Left colon (tissue), 2 donors: ENCODE results near the gene PER2. TPM values are rescaled to one million over a fixed set of nuclear protein-coding genes. Genes with fewer than 3 reads are reported as not detected.

Experiments used
- ATAC-seq: fragments of 200-7000 bp; cut with Tn5 transposase; one replicate; pipeline ENCODE4 v1.9.1; 2020; ENCODE audit warnings: mild to moderate bottlenecking, moderate library complexity
- DNase-seq, 2 donors: peaks; one replicate each; pipeline ENCODE4 v3.0.0-alpha.2; 2020
- intact Hi-C, 2 donors: fragments of 100-400 bp; cut with DNase I in 1 of 2; cut with micrococcal nuclease in 1 of 2; formaldehyde crosslinking; loops; one replicate each; pipeline versions ENCODE4 v1.11.2 to v1.14.0; 2022; cut with DNase I, micrococcal nuclease
- total RNA-seq, 2 donors: library from RNA; stranded (reverse); fragmentation: NEBNext Ultra II Directional; extraction: Animal tissue kit (Norgen Biotek cat#: 25700); gene quantifications; one replicate each; pipeline ENCODE4 v1.2.1, GENCODE V29; 2021
- donor health status: DM: no; HTN: no; CAD: no.
- donor health status: DM: yes; HTN: yes; CAD: no.

Gene PER2
- total RNA-seq, 2 donors from 2014 or later = 16.9 to 35.4 TPM

GRCh38 chr2:238259061-238260020 is 29.1 kb downstream of the PER2 start:
- ATAC-seq (peak; percentile 33), DNase-seq (no peak)
- intact Hi-C loops = loop anchor here in 1 of 2 donors (10.0 kb wide), 2 partner anchors 95 to 405 kb away; partner anchors contain the start of gene RAMP1

GRCh38 chr2:238257786-238258700 is 30.4 kb downstream of the PER2 start:
- DNase-seq (no peak), ATAC-seq (no peak)
- intact Hi-C loops = no loop called here

- DNase-seq (peak; percentile 85 to 91), ATAC-seq (peak; percentile 94)
- intact Hi-C loops = no loop called here
Measured at GRCh38 chr2:238256594-238257104, 31.8 kb downstream of the PER2 start.

GRCh38 chr2:238256111-238256510 is 32.3 kb downstream of the PER2 start:
- DNase-seq (no peak), ATAC-seq (no peak)
- intact Hi-C loops = no loop called here

GRCh38 chr2:238255636-238256035 is 32.8 kb downstream of the PER2 start:
- ATAC-seq = no peak
- intact Hi-C loops = no loop called here
- DNase-seq = no peak

GRCh38 chr2:238255151-238255551 is 33.3 kb downstream of the PER2 start:
- ATAC-seq = no peak
- DNase-seq = no peak
- intact Hi-C loops = no loop called here

- intact Hi-C loops = no loop called here
- no peak for DNase-seq
- ATAC-seq = no peak
Measured at GRCh38 chr2:238254095-238254723, 34.2 kb downstream of the PER2 start.

GRCh38 chr2:238252766-238253630 is 35.4 kb downstream of the PER2 start:
- DNase-seq = no peak
- intact Hi-C loops = no loop called here
- no peak for ATAC-seq

GRCh38 chr2:238251986-238252385 is 36.4 kb downstream of the PER2 start:
- ATAC-seq = no peak
- intact Hi-C loops = no loop called here
- DNase-seq = no peak

- no peak for DNase-seq
- intact Hi-C loops = no loop called here
- ATAC-seq = no peak
Measured at GRCh38 chr2:238251331-238251730, 37.1 kb downstream of the PER2 start.

- intact Hi-C loops = no loop called here
- no peak for DNase-seq
- ATAC-seq = no peak
Measured at GRCh38 chr2:238250896-238251295, 37.5 kb downstream of the PER2 start.

- no peak for DNase-seq
- ATAC-seq = no peak
- intact Hi-C loops = no loop called here
Measured at GRCh38 chr2:238247841-238248453, 40.5 kb downstream of the PER2 start.

- DNase-seq = no peak
- no peak for ATAC-seq
- intact Hi-C loops = no loop called here
Measured at GRCh38 chr2:238247002-238247822, 41.2 kb downstream of the PER2 start.

GRCh38 chr2:238244151-238244550 is 44.3 kb downstream of the PER2 start:
- no peak for ATAC-seq
- intact Hi-C loops = no loop called here
- no peak for DNase-seq

GRCh38 chr2:238243496-238244076 is 44.8 kb downstream of the PER2 start:
- DNase-seq (peak in 1 of 2 donors; percentile 39), ATAC-seq (peak; percentile 16)
- intact Hi-C loops = no loop called here

- ATAC-seq (peak; percentile 52), DNase-seq (peak; percentile 56 to 64)
- intact Hi-C loops = no loop called here
Measured at GRCh38 chr2:238242731-238243495, 45.5 kb downstream of the PER2 start.
